SK-N-SH (cell line): ENCODE data around the gene MRFAP1. TPM values are rescaled to one million over a fixed set of nuclear protein-coding genes. Genes with fewer than 3 reads are reported as not detected.

Experiments
- CTCF ChIA-PET: fragments of 300-600, 350-600 bp; formaldehyde crosslinking; extraction: SDS; loops from one replicate; lab custom pipeline; 2021; lab: Yijun Ruan, JAX
- POLR2A ChIA-PET: fragments of 350-600 bp; sonication (Branson Sonifier 250); formaldehyde crosslinking; extraction: SDS; loops from one replicate; lab custom pipeline; 2020; ENCODE audit warnings: antibody characterized with exemption, inconsistent platforms; lab: Yijun Ruan, JAX
- DNase-seq: peaks from one replicate; pipeline ENCODE4 v3.0.0; 2012
- H2AFZ ChIP-seq: fragments of 200-600 bp; sonication (generic); 2 replicates; pipeline ENCODE4 v1.8.1; 2016; ENCODE audit warnings: antibody characterized with exemption, mild to moderate bottlenecking, low read depth
- H3F3A ChIP-seq: fragments of 200-600 bp; sonication (generic); replicated peaks from 2 replicates; pipeline ENCODE3; 2016; ENCODE audit warnings: antibody characterized with exemption, mild to moderate bottlenecking; ENCODE audit not compliant: insufficient read depth
- H3K27ac ChIP-seq, 2 experiments: fragments of 200-500 bp in 1 of 2; fragments of 200-600 bp in 1 of 2; sonication (Bioruptor generic) in 1 of 2; sonication (generic), shearing (Covaris generic) in 1 of 2; 2 replicates each; pipeline versions ENCODE4 v1.5.1 to v1.6.1; 2014 to 2016; ENCODE audit warnings: low read depth in 2 of 2, inconsistent platforms in 1 of 2, low read length in 1 of 2, mild to moderate bottlenecking in 1 of 2, mixed read lengths in 1 of 2
- H3K27me3 ChIP-seq: fragments of 200-600 bp; sonication (generic), shearing (Covaris generic); 2 replicates; pipeline ENCODE4 v1.6.1; 2016; ENCODE audit warnings: mixed run types; ENCODE audit not compliant: insufficient read depth
- H3K36me3 ChIP-seq, 2 experiments: fragments of 200-500 bp in 1 of 2; fragments of 200-600 bp in 1 of 2; sonication (Bioruptor generic) in 1 of 2; sonication (generic) in 1 of 2; replicated peaks in 1 of 2; 2 replicates each; pipeline versions ENCODE3 to v1.5.1; 2014 to 2016; ENCODE audit warnings: low read length in 1 of 2, mild to moderate bottlenecking in 1 of 2; ENCODE audit not compliant: insufficient read depth in 2 of 2, control insufficient read depth in 1 of 2
- H3K4me1 ChIP-seq, 2 experiments: fragments of 200-500 bp in 1 of 2; fragments of 200-600 bp in 1 of 2; sonication (Bioruptor generic) in 1 of 2; sonication (generic), shearing (Covaris generic) in 1 of 2; 2 replicates each; pipeline versions ENCODE4 v1.5.1 to v1.6.1; 2014 to 2016; ENCODE audit warnings: low read depth in 1 of 2, low read length in 1 of 2, mixed run types in 1 of 2; ENCODE audit not compliant: insufficient read depth in 2 of 2, control insufficient read depth in 1 of 2
- H3K4me2 ChIP-seq: fragments of 200-600 bp; sonication (generic), shearing (Covaris generic); 2 replicates; pipeline ENCODE4 v1.6.1; 2017; ENCODE audit warnings: mixed run types
- H3K4me3 ChIP-seq, 2 experiments: fragments of 200-500 bp in 1 of 2; fragments of 200-600 bp in 1 of 2; sonication (Bioruptor generic) in 1 of 2; sonication (generic), shearing (Covaris generic) in 1 of 2; 2 replicates each; pipeline versions ENCODE4 v1.5.1 to v1.8.1; 2014 to 2016; ENCODE audit warnings: low read depth in 2 of 2, inconsistent platforms in 1 of 2, low read length in 1 of 2, mild to moderate bottlenecking in 1 of 2, mixed read lengths in 1 of 2, moderate library complexity in 1 of 2
- H3K79me2 ChIP-seq: fragments of 200-600 bp; sonication (generic); 2 replicates; pipeline ENCODE4 v1.8.1; 2017; ENCODE audit warnings: mild to moderate bottlenecking; ENCODE audit not compliant: insufficient read depth
- H3K9ac ChIP-seq: fragments of 200-600 bp; sonication (generic); 2 replicates; pipeline ENCODE4 v1.6.1; 2017; ENCODE audit warnings: mixed run types
- H3K9me2 ChIP-seq: fragments of 200-600 bp; sonication (generic); 2 replicates; pipeline ENCODE4 v1.6.1; 2017; ENCODE audit warnings: mixed run types
- H3K9me3 ChIP-seq: fragments of 200-600 bp; sonication (generic); 2 replicates; pipeline ENCODE4 v1.6.1; 2017; ENCODE audit warnings: mixed run types, mild to moderate bottlenecking, moderate library complexity
- H4K20me1 ChIP-seq: fragments of 200-600 bp; sonication (generic); 2 replicates; pipeline ENCODE4 v1.6.1; 2017; ENCODE audit warnings: mild to moderate bottlenecking, mixed run types; ENCODE audit not compliant: insufficient read depth
- EZH2phosphoT487 ChIP-seq: fragments of 200-600 bp; sonication (generic); IDR thresholded peaks from 2 replicates; pipeline ENCODE4 v1.6.1; 2017; ENCODE audit warnings: low read depth, mixed run types, mild to moderate bottlenecking, antibody characterized with exemption, moderate library complexity, borderline replicate concordance
- FOSL2 ChIP-seq: IDR thresholded peaks from 2 replicates; pipeline ENCODE4 v1.4.0; 2012; ENCODE audit warnings: low read depth, mild to moderate bottlenecking, moderate library complexity, borderline replicate concordance
- FOXJ3 ChIP-seq: sonication (generic); formaldehyde crosslinking; IDR thresholded peaks from 2 replicates; pipeline ENCODE4 v1.5.1; 2020; ENCODE audit warnings: mild to moderate bottlenecking, missing genetic modification reagents
- FOXM1 ChIP-seq: IDR thresholded peaks from 2 replicates; pipeline ENCODE4 v1.4.0; 2012; ENCODE audit warnings: low read depth, mild to moderate bottlenecking
- GABPA ChIP-seq: IDR thresholded peaks from 2 replicates; pipeline ENCODE4 v1.4.0; 2012; ENCODE audit warnings: low read depth, mild to moderate bottlenecking
- JUND ChIP-seq: IDR thresholded peaks from 2 replicates; pipeline ENCODE4 v1.4.0; 2012
- MXI1 ChIP-seq: IDR thresholded peaks from 2 replicates; pipeline ENCODE4 v1.6.1; 2012; ENCODE audit warnings: mild to moderate bottlenecking, low read depth, low read length, improper control_type of control experiment
- POLR2AphosphoS5 ChIP-seq: IDR thresholded peaks from 2 replicates; pipeline ENCODE4 v1.6.1; 2012; ENCODE audit warnings: low read depth, low read length
- RAD21 ChIP-seq: IDR thresholded peaks from 2 replicates; pipeline ENCODE4 v1.6.1; 2012; ENCODE audit warnings: mild to moderate bottlenecking, low read length
- RCOR1 ChIP-seq: fragments of 150-350 bp; IDR thresholded peaks from 2 replicates; pipeline ENCODE4 v1.6.1; 2017; ENCODE audit warnings: antibody characterized with exemption, low read length
- RXRA ChIP-seq: IDR thresholded peaks from 2 replicates; pipeline ENCODE4 v1.4.0; 2012; ENCODE audit warnings: low read depth, mild to moderate bottlenecking, borderline replicate concordance
- SMC3 ChIP-seq: IDR thresholded peaks from 2 replicates; pipeline ENCODE4 v1.6.1; 2012; ENCODE audit warnings: low read depth, low read length, improper control_type of control experiment
- TCF12 ChIP-seq: IDR thresholded peaks from 2 replicates; pipeline ENCODE4 v1.4.0; 2012
- USF1 ChIP-seq: IDR thresholded peaks from 2 replicates; pipeline ENCODE4 v1.4.0; 2012; ENCODE audit warnings: low read depth, borderline replicate concordance
- YY1 ChIP-seq: IDR thresholded peaks from 2 replicates; pipeline ENCODE4 v1.4.0; 2012; ENCODE audit warnings: low read depth, mild to moderate bottlenecking
- WGBS: methylation state at CpG from one replicate; pipeline ENCODE4 v1.1.6; 2017; ENCODE audit warnings: low lambda C conversion rate; 5-methylcytosine and 5-hydroxymethylcytosine counted together
- polyA plus RNA-seq, 3 experiments: library from polyadenylated mRNA; depleted of rRNA; stranded (reverse); fragments of >200 nt; gene quantifications; 2 replicates each; pipeline ENCODE4 v1.2.3, GENCODE V29; 2012
- TF ChIP-seq, protein P1 (sequence below): IDR thresholded peaks from 2 replicates; pipeline ENCODE4 v1.4.0; 2012; ENCODE audit warnings: low read depth, borderline replicate concordance
- TF ChIP-seq, protein P2 (sequence below): IDR thresholded peaks from 2 replicates; pipeline ENCODE4; 2012
- TF ChIP-seq, protein P3 (sequence below): fragments of 150-350 bp; IDR thresholded peaks from 2 replicates; pipeline ENCODE4 v1.6.1; 2017; ENCODE audit warnings: antibody characterized with exemption, low read length, low read depth, borderline replicate concordance

MRFAP1 gene
- polyA plus RNA-seq, 1 of the 3 experiments (the other 2 are of a cell fraction) = 416 TPM

- TF ChIP-seq, protein P1, sequence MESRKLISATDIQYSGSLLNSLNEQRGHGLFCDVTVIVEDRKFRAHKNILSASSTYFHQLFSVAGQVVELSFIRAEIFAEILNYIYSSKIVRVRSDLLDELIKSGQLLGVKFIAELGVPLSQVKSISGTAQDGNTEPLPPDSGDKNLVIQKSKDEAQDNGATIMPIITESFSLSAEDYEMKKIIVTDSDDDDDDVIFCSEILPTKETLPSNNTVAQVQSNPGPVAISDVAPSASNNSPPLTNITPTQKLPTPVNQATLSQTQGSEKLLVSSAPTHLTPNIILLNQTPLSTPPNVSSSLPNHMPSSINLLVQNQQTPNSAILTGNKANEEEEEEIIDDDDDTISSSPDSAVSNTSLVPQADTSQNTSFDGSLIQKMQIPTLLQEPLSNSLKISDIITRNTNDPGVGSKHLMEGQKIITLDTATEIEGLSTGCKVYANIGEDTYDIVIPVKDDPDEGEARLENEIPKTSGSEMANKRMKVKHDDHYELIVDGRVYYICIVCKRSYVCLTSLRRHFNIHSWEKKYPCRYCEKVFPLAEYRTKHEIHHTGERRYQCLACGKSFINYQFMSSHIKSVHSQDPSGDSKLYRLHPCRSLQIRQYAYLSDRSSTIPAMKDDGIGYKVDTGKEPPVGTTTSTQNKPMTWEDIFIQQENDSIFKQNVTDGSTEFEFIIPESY = no peak
- TF ChIP-seq POLR2AphosphoS5 (peak; percentile 90), USF1 (no peak), JUND (no peak), TCF12 (no peak), RXRA (no peak), RCOR1 (peak; percentile 66)
- TF ChIP-seq, protein P2, sequence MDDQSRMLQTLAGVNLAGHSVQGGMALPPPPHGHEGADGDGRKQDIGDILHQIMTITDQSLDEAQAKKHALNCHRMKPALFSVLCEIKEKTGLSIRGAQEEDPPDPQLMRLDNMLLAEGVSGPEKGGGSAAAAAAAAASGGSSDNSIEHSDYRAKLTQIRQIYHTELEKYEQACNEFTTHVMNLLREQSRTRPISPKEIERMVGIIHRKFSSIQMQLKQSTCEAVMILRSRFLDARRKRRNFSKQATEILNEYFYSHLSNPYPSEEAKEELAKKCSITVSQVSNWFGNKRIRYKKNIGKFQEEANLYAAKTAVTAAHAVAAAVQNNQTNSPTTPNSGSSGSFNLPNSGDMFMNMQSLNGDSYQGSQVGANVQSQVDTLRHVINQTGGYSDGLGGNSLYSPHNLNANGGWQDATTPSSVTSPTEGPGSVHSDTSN = no peak
Measured at GRCh38 chr4:6673660-6674499, 33.4 kb downstream of the MRFAP1 start (continued).

DNA sequence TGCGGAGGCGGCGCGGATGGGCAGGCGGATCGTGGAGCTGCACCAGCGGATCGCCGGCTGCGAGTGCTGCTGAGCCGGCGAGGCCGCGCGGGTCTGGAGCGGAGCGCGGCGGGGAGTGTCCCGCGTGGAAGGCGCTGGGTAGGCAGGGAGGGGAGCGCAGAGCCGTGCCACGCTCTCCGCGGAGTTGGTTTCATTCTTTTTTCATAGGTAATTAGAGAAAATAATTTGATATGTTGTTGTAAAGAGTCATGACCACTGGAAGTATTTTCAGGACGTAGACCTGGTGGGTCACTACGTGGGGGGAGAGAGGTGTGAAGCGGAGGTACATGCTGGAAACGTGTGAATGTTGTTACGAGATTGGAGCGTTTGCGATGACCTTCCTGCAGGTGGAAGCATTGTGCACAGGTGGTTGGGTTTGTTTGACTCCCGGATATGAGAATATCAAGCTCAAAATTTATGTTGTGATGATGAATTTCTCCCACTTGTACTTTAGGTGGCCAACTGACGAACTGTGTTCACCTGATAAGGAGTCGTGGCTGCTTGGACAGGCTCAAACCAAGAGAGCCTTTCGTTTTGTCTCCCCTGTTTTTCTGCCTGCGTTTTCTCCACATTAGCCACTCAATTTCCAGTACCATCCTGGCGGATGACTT lies 34.1 kb downstream of the MRFAP1 start:
- 7% methylated on average over 31 of the region's 40 CpGs for WGBS
- TF ChIP-seq, protein P1 = no peak
- TF ChIP-seq MXI1 (no peak), SMC3 (peak; percentile 19; the same call in 1 of the 2 replicates), YY1 (no peak), EZH2phosphoT487 (no peak), FOXM1 (no peak), GABPA (no peak), RCOR1 (no peak), USF1 (no peak), FOSL2 (no peak), JUND (no peak), FOXJ3 (CRISPR knock-in tag) (no peak), RAD21 (peak; percentile 49)
- TF ChIP-seq, protein P2 = no peak
- TF ChIP-seq, protein P3, sequence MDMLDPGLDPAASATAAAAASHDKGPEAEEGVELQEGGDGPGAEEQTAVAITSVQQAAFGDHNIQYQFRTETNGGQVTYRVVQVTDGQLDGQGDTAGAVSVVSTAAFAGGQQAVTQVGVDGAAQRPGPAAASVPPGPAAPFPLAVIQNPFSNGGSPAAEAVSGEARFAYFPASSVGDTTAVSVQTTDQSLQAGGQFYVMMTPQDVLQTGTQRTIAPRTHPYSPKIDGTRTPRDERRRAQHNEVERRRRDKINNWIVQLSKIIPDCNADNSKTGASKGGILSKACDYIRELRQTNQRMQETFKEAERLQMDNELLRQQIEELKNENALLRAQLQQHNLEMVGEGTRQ = no peak

More for the DNA sequence above, 34.1 kb downstream of the MRFAP1 start:
- H3K27me3 ChIP-seq = no peaks in the 10 kb centered on the region
- H3K36me3 ChIP-seq = peaks cover 9 to 12% of the 10 kb centered on the region in 2 experiments
- POLR2A ChIA-PET = interaction anchor here (0.6 to 1.0 kb wide), 4 partner anchors 35 to 394 kb away, joined by 3 to 4 read pairs (median 3); partner anchors contain the start of genes BLOC1S4, MRFAP1L1 and TBC1D14
- H3K79me2 ChIP-seq = peaks cover 40% of the 10 kb centered on the region
- H3K9me2 ChIP-seq = no peaks in the 10 kb centered on the region
- DNase-seq = peak; percentile 62
- no peaks in the 10 kb centered on the region for H3K9me3 ChIP-seq
- peak overlapping the region; percentile 85; the same call in 1 of the 2 replicates for H2AFZ ChIP-seq
- H3K4me3 ChIP-seq = peak overlapping the region; percentile 73 to 87
- peak overlapping the region; percentile 67 to 91; a peak in 2 of 4 replicates for H3K27ac ChIP-seq
- peaks cover 14% of the 10 kb centered on the region for H4K20me1 ChIP-seq
- H3K4me1 ChIP-seq = peaks cover 16 to 20% of the 10 kb centered on the region in 2 experiments; a peak in 2 of 4 replicates
- CTCF ChIA-PET = interaction anchor here (0.6 to 3.5 kb wide), 14 partner anchors 12 to 395 kb away, joined by 3 to 25 read pairs (median 4); partner anchors contain the start of gene MRFAP1
- peaks cover 8% of the 10 kb centered on the region for H3F3A ChIP-seq
- H3K4me2 ChIP-seq = peak overlapping the region; percentile 83
- peak overlapping the region; percentile 70; the same call in 1 of the 2 replicates for H3K9ac ChIP-seq
